Mucosa of gallbladder (tissue), 1 donor: Measurements from ENCODE around the gene ZNF407. TPM values are rescaled to one million over a fixed set of nuclear protein-coding genes. Genes with fewer than 3 reads are reported as not detected.
"Not testable (repeated sequence)": the region's sequence is repeated elsewhere in the genome, so short reads cannot be mapped to it uniquely, and the experiment has no call there.

Source experiments
- DNase-seq: peaks from one replicate; pipeline ENCODE4 v3.0.0-alpha.2; 2020; ENCODE audit warnings: low spot score
- total RNA-seq: library from RNA; stranded (reverse); gene quantifications from one replicate; pipeline ENCODE4 v1.2.1, GENCODE V29; 2021
- donor health status: DM: no; HTN: no; CAD: no.

ZNF407 gene, protein sequence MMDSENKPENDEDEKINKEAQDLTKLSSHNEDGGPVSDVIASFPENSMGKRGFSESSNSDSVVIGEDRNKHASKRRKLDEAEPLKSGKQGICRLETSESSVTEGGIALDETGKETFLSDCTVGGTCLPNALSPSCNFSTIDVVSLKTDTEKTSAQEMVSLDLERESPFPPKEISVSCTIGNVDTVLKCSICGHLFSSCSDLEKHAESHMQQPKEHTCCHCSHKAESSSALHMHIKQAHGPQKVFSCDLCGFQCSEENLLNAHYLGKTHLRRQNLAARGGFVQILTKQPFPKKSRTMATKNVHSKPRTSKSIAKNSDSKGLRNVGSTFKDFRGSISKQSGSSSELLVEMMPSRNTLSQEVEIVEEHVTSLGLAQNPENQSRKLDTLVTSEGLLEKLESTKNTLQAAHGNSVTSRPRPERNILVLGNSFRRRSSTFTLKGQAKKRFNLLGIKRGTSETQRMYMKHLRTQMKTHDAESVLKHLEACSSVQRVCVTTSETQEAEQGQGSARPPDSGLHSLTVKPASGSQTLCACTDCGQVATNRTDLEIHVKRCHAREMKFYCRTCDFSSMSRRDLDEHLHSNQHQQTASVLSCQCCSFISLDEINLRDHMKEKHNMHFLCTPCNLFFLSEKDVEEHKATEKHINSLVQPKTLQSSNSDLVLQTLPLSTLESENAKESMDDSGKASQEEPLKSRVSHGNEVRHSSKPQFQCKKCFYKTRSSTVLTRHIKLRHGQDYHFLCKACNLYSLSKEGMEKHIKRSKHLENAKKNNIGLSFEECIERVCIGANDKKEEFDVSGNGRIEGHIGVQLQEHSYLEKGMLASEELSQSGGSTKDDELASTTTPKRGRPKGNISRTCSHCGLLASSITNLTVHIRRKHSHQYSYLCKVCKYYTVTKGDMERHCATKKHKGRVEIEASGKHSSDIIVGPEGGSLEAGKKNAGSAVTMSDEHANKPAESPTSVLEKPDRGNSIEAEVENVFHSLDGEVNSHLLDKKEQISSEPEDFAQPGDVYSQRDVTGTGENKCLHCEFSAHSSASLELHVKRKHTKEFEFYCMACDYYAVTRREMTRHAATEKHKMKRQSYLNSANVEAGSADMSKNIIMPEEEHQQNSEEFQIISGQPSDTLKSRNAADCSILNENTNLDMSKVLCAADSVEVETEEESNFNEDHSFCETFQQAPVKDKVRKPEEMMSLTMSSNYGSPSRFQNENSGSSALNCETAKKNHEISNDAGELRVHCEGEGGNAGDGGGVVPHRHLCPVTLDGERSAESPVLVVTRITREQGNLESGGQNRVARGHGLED (N-terminal part only)
- total RNA-seq: 15.0 TPM

DNA sequence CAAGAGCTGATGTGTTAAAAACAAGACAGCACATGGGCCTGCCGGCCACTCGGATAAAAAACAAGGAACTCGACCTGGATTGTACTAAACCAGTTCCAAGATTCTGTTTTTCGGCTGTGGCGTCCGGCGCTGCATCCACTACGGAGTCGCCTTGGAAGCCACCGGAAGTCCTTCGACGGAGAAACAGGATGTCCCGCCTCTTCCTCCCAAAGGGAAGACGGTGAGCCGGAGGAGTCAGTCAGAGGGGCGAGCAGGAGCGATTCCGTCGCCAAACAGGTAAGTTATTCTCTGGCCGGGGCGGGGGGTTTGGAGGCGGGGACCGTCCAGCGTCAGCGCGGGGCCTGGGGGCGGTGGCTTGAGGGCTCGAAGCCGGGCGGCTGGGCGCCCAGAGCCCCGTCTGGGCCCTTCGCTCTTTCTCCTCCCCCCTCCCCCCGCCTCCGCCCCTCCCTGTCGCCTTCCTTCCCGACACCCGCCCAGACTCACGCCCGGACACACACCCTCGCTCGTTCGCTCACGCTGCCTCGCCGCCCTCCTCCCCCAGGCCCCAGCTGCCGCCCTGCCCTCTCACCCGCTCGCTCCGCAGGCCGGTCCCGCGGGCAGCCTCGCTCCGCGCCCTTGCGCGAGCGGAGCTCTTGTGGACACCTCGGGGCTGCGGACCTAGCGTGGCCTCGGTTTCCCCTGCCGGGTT is at the start of gene ZNF407:
Gene ZNF407 (plus strand): TSS at position 209 of the 688 bp plus-strand sequence. CDS start 33,150 bp downstream, outside the sequence.
- DNase-seq: peak; percentile 90

DNA sequence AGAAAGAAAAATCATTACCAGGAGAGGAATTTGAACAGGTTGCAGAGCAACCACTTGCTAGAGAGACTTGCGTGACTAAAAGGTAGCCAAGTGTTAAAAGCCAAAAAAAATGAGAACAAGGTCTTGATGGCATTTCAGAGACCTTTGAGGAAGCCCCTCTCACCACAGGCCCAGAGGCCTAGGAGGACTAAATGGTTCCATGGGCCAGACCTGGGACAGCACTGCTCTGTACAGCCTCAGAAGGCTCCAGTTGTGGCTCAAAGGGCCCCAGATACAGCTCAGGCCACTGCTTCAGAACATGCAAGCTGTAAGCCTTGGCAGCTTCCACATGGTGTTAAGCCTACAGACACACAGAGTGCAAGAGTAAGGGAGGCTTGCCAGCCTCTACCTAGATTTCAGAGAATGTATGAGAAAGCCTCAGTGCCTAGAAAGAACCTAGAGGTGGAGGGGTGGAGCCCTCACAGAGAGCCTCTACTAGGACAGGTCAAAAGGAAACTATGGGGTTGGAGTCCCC is 48.0 kb upstream of the ZNF407 start:
- DNase-seq: no peak

DNA sequence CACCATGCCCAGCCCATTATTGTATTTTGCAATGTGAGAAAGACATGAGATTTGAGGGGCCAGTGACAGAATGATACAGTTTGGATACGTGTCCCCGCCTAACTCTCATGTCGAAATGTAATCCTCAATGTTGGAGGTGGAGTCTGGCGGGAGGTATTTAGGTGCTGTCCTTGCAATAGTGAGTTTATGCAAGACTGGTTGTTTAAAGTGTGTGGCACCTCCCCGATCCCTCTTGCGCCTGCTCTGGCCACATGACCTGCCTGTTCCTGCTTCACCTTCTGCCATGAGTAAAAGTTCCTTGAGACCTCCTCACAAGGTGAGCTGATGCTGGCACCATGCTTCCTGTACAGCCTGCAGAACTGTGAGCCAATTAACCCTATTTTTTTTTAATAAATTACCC is 46.8 kb upstream of the ZNF407 start:
- no peak for DNase-seq

DNA sequence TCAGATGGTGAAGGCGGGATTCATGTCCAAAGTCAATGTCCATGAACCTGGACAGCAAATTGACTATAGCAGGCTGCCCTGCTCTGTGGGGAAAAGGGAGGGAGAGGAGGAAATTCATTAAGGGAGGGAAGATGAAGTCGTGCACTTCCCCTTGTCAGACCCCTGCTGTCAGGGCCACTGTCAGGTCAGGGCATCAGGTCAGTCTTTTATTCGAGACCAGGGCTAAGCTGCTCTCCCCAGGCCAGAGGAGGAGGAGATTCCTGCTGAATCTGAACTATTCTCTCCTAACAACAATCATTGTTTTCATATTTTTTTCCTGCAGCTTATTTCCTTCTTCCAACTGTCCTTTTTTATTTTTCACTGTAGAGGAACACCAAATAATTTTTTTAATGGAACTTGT is 46.2 kb upstream of the ZNF407 start:
- no peak for DNase-seq

DNA sequence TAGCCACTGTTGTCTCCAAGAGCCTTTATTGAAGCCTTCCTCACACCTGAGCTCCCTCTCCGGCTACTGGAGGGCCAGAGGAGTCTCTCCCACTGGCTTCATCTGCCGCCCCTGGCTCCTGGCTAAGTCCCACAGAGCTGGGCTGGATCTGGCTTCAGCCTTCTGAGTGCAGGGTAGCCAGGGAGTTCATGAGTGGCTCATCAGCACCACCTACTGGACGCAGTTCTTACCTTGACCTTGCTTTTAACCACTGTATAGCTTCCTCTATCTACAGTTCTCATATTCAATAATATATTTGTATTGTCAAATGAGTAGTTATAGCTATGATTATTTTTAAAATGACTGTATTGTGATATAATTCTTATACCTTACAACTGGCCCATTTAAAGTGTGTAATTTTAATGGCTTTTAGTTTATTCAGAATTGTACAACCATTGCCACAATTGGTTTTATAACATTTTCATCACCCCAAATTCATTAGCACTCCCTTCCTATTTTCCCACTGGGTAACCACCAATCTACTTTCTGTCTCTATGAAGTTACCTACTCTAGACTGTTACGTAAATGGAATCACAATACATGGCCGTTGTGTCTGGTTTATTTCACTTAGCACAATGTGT is 45.6 kb upstream of the ZNF407 start:
- DNase-seq: peak; percentile 93

DNA sequence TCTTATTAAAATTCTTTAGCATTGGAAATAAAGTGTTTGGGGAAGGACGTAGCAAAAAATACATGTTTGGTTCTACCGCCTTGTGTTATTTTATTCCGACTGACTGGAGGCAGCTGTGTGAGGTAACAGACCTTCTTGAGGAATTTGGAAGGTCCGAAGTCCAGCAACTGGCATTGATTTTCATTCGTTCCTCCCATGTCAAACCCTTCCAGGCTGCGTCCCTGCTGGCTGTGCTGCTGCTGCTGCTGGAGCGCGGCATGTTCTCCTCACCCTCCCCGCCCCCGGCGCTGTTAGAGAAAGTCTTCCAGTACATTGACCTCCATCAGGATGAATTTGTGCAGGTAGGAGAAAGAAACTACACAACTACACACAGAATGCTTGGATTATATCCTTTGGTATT is 41.5 kb upstream of the ZNF407 start:
- DNase-seq: peak; percentile 76

DNA sequence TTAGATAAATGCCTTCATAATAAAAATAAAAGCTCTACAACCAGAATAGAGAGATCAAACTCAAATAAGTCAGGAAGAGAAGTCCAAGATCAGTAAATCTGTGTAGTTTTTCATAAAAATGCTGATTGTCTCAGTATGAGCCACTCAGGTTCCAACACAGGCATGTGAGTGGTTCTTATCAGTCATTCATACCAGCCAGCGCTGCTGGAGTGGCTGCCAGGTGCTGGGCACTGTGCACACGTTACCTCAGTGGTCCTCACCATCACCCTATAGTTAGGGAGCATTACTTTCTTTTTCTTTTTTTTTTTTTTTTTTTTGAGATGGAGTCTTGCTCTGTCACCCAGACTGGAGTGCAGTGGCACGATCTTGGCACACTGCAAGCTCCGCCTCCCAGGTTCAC is 39.6 kb upstream of the ZNF407 start:
- no peak for DNase-seq

DNA sequence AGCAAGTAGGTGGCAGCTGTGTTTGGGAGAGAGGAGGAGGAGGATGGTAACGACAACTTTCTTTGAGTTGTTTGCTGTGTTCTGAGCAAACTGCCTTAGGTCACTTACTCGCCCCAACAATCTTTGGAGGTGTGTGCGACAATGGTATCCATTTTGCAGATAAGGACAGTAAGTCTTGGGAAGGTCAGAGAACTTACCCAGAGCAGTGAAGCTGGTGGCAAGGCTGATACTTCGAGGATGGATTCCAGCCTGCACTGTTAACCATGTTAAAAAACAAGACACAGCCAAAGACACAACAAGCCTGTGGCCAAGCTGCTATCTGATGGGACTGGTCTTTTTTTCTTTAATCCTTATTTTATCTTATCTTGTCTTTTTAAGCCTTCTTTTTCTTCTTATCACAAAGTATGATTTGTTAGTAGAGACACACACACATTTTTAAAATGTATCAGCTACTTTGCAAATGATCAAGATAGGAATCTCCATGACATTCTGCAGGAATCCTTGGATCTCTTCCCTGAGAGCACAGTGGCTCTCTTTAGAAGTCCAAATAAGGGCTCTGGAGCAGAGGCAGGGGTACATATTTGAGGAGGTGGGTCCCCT is 35.4 kb upstream of the ZNF407 start:
- no peak for DNase-seq

DNA sequence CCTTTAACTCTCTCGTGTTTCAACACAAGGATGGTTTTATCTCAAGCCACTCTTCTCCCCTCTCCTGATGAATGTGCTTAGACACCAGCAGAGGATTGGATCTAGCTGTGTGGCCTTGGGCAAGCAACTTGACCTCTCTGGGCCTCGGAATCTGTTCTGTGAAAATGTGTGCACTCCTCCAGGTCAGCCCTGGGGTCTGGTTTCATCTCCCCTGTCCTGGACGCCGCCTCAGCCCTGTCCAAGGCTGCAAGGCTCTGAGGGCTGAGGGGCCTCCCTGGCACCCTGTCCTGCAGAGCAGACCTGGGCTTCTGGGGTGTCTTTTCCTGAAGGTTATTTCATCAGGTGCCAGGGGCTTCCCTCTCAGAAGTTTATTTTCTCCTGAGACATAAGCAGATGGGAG is 34.9 kb upstream of the ZNF407 start:
- no peak for DNase-seq

DNA sequence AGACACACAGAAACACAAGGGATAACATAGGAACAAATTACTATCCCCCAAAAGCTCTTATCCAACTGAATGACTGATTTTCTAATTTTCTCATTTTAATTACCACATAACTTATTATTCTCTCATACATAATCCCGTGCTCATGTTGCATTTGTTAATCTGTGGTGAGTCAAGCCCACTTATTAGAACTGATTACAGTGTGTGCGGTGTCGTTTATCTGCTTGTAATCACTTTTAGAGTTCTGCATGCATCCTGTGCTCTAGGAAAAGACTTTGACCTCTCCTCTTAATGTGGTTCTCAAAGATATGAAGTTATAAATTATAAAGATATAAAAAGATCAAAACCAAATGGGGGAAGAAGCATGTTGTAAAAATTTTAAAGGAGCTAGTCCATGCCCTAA is 33.7 kb upstream of the ZNF407 start:
- DNase-seq: no peak

DNA sequence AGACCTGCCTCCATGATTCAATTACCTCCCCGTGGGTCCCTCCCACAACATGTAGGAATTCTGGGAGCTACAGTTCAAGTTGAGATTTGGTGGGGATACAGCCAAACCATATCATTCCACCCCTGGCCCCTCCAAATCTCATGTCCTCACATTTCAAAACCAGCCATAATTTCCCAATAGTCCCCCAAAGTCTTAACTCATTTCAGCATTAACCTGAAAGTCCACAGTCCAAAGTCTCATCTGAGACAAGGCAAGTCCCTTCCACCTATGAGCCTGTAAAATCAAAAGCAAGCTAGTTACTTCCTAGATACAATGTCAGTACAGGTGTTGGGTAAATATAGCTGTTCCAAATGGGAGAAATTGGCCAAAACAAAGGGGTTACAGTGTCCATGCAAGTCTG is 32.5 kb upstream of the ZNF407 start:
- DNase-seq: not testable (repeated sequence)

DNA sequence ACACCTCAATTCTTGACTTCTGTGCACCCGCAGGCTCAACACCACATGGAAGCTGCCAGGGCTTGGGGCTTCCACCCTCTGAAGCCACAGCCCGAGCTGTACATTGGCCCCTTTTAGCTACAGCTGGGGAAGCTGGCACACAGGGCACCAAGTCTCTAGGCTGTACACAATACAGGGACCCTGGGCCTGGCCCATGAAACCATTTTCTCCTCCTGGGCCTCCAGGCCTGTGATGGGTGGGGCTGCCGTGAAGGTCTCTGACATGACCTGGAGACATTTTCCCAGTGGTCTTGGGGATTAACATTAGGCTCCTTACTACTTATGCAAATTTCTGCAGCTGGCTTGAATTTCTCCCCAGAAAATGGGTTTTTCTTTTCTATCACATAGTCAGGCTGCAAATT is 31.7 kb upstream of the ZNF407 start:
- not testable (repeated sequence) for DNase-seq

DNA sequence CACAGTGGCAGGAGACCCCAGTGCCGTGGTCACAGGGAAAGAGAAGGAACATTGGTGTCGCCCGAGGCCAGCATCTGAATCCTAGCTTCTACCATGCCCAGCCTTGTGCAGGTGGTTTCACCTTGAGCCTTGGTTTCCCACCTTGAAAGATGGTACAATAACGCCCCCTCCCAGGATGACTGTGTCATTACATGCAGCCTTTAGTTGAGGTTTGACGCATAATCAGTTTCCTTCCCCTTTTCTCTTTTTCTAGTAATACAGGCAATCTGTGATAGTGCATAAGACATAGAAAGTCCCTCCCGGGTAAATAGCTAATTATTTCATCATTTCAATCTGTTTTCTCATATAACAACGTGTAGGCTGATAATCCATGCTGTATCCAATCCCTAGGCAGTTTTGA is 29.8 kb upstream of the ZNF407 start:
- no peak for DNase-seq

DNA sequence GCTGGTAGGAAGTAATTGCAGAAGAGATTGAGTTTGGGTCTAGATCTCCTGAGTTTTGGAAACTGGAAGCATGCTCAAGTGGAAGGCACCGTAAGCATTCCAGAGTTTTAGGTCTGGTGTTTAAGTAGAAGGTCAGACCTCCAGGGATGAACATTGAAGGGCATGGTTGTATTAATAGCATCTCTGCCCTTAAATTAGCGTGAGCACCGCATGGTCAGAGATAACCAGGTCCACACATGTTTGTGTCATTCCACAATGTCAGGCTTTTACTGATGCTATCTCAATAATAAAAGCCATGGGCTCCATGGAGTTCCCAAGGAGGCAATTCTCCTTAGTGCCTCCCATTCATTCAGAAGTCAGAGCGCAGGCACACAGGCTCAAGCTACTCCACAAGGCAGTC is 28.3 kb upstream of the ZNF407 start:
- no peak for DNase-seq

DNA sequence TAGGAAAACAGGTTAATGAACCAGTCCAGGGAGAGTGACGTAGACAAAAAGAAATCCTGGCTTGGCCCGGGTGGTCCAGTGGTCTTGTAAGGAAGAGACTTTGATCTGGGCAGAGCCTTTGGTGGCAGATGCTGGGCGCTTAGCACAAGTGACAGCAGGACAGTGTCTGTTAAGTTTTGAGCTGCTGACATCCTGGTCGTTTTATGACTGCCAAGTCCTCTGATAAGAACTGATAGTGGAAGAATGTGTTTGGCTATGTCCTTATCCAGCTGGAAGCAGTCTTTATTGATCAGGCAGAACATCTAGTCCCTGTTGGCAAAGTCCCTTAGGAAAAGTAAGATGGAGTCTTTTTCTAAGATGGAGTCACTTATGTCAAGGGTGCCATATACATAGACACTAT is 27.4 kb upstream of the ZNF407 start:
- no peak for DNase-seq

DNA sequence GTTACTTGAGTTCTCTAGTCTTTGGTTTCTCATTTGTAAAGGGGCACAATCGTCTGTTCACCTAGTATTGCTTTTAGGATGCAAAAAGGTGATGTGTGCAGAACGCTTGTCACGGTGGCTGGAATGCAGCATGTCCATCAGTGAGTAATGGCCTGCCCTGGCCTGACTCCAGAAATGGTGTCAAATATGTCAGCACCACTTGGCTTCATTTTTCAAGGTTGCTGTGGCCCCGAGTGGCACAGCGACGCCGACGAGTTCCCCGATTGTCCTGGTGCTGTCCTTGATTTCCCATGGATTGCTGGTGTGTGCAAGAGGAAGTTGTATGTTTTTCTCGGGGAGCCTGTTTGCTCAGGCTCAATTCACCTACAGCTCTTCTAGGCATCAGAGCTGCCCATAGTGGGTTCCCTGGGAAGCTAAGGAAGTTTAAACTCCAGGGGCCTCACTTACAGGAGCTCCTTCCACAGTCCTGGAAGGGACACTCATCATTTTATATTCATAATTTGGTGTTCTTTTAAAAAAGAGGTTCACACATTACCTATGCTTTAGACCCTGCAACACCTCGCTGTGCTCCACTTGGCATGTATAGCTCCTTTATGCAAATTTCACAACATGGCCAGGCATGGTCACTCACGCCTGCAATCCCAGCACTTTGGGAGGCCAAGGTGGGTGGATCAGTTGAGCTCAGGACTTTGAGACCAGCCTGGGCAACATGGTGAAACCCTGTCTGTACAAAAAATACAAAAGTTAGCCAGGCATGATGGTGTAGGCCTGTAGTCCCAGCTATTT is 25.6 kb upstream of the ZNF407 start:
- no peak for DNase-seq

DNA sequence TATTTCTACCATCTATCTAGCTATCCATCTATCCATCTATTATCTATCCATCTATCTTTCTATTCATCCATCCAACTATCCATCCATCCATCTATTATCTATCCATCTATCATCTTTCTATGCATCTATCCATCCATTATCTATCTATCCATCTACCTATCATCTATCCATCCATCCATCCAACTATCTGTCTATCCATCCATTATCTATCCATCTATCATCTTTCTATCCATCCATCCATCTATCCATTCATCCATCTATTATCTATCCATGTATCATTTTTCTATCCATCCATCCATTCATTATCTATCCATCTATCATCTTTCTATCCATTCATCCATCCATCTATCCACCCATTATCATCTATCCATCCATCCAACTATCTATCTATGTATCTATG is 24.6 kb upstream of the ZNF407 start:
- no peak for DNase-seq

DNA sequence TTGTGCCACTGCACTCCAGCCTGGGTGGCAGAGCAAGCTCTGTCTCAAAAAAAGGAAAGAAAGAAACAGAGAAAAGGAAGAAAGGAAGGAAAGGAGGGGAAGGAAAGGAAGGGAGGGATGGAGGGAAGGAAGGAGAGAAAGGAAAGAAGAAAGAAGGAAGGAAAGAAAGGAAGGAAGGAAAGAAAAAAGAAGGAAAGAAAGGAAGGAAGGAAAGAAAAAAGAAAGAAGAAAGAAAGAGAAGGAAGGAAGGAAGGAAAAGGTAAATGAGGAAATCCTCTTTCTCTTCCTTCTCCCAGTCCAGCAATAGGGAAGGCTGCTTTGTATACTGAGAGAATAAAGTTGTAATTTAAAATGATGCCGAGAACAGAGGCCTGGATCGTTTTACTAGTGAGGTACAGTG is 22.8 kb upstream of the ZNF407 start:
- DNase-seq: no peak

DNA sequence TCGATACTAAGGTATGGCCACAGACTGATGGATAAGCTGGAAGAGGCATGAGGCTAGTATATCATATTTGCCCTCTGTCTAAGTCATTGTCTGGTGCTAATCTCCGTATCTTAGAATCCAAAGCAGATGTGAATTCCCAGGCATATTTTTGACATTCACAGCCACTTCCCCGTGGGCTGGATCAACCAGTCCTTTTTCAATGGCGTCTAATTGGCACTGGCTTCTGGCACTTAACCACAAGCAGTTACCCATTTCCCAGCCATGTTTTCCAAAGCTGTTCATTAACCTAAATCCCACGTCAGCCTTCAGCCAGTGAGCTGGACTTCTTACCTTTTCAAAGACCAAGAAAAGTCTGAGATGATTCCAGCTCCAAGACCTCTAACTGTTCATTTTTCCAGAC is 20.7 kb upstream of the ZNF407 start:
- DNase-seq: no peak
